ENCODE measurements around the gene CPE.

- TF ChIP-seq CTCF (IDR thresholded peaks at IDR 0.05): no peak
- TF ChIP-seq POLR2A (IDR thresholded peaks at IDR 0.05): no peak
These were observed 8.3 kb upstream of the CPE start for GRCh38 chr4:165370530-165370929.

Data from vagina (tissue), 2 donors.